SU-DHL-6 (cell line): ENCODE results near the gene NID2.

ENCODE experiments used
- H2AFZ ChIP-seq: fragments of 200-600 bp; sonication (generic); 2 replicates; pipeline ENCODE4 v1.6.1; 2014; ENCODE audit warnings: low read depth, mild to moderate bottlenecking, moderate library complexity, mixed read lengths, antibody characterized with exemption, low read length; ENCODE audit not compliant: severe bottlenecking
- H3F3A ChIP-seq: fragments of 200-600 bp; shearing (Covaris generic); 2 replicates; pipeline ENCODE4 v1.6.0; 2016; ENCODE audit warnings: antibody characterized with exemption, mild to moderate bottlenecking; ENCODE audit not compliant: insufficient read depth
- H3K27ac ChIP-seq: fragments of 200-600 bp; sonication (generic); 2 replicates; pipeline ENCODE4 v1.5.1; 2016; ENCODE audit warnings: low read depth, mild to moderate bottlenecking, low read length, moderate library complexity, mixed read lengths
- H3K27me3 ChIP-seq: fragments of 200-600 bp; sonication (generic), shearing (Covaris generic); 2 replicates; pipeline ENCODE4 v1.6.0; 2014; ENCODE audit warnings: mild to moderate bottlenecking, low read length
- H3K36me3 ChIP-seq: fragments of 200-600 bp; sonication (generic); 2 replicates; pipeline ENCODE4 v1.6.1; 2014; ENCODE audit warnings: mild to moderate bottlenecking, low read length, mixed read lengths
- H3K4me2 ChIP-seq: fragments of 300-600, 200-600 bp; shearing (Covaris generic), sonication (generic); 2 replicates; pipeline ENCODE4 v1.6.0; 2014; ENCODE audit warnings: low read length, low read depth, mild to moderate bottlenecking; ENCODE audit not compliant: poor library complexity, severe bottlenecking
- H3K4me3 ChIP-seq: fragments of 200-600 bp; sonication (generic); 2 replicates; pipeline ENCODE4 v1.5.1; 2014; ENCODE audit warnings: antibody characterized with exemption, low read length, mild to moderate bottlenecking, mixed read lengths; ENCODE audit not compliant: insufficient read depth, poor library complexity, severe bottlenecking
- H3K79me2 ChIP-seq: fragments of 200-600 bp; sonication (generic); 2 replicates; pipeline ENCODE4 v1.6.1; 2014; ENCODE audit warnings: mild to moderate bottlenecking, low read length, moderate library complexity; ENCODE audit not compliant: insufficient read depth
- H3K9ac ChIP-seq: fragments of 200-600 bp; sonication (generic); 2 replicates; pipeline ENCODE4 v1.7.0; 2014; ENCODE audit warnings: mild to moderate bottlenecking, low read length
- H3K9me2 ChIP-seq: fragments of 200-600 bp; sonication (generic); replicated peaks from 2 replicates; pipeline ENCODE4 v1.6.1; 2014; ENCODE audit warnings: low read length; ENCODE audit not compliant: insufficient read depth
- H3K9me3 ChIP-seq: fragments of 200-600 bp; sonication (generic); 2 replicates; pipeline ENCODE4 v1.6.1; 2014; ENCODE audit warnings: low read length, mixed read lengths; ENCODE audit not compliant: insufficient read depth
- H4K20me1 ChIP-seq: fragments of 200-600 bp; sonication (generic); 2 replicates; pipeline ENCODE4 v1.6.1; 2014; ENCODE audit warnings: low read depth, mild to moderate bottlenecking, antibody characterized with exemption, low read length, moderate library complexity, mixed read lengths
- EZH2phosphoT487 ChIP-seq: fragments of 200-600 bp; sonication (generic), shearing (Covaris generic); conservative IDR thresholded peaks from 2 replicates; pipeline ENCODE4 v1.6.1; 2018; ENCODE audit warnings: mild to moderate bottlenecking, antibody characterized with exemption, low read length, moderate library complexity, mixed read lengths
- TF ChIP-seq, protein P1 (sequence below): fragments of 200-600 bp; sonication (generic); IDR thresholded peaks from one replicate; pipeline ENCODE4 v1.5.1; 2017; ENCODE audit warnings: antibody characterized with exemption, mild to moderate bottlenecking, low read length, moderate library complexity; ENCODE audit not compliant: insufficient read depth, poor library complexity, severe bottlenecking

Gene NID2

GRCh38 chr14:52040598-52040997 lies 28.3 kb downstream of the NID2 start:
- H3K79me2 ChIP-seq = no peaks in the 10 kb centered on the region
- H3K4me3 ChIP-seq = no peak overlapping the region
- no peak overlapping the region for H2AFZ ChIP-seq
- no peaks in the 10 kb centered on the region for H3K36me3 ChIP-seq
- H3K27ac ChIP-seq = no peak overlapping the region
- TF ChIP-seq EZH2phosphoT487 = no peak
- TF ChIP-seq, protein P1, sequence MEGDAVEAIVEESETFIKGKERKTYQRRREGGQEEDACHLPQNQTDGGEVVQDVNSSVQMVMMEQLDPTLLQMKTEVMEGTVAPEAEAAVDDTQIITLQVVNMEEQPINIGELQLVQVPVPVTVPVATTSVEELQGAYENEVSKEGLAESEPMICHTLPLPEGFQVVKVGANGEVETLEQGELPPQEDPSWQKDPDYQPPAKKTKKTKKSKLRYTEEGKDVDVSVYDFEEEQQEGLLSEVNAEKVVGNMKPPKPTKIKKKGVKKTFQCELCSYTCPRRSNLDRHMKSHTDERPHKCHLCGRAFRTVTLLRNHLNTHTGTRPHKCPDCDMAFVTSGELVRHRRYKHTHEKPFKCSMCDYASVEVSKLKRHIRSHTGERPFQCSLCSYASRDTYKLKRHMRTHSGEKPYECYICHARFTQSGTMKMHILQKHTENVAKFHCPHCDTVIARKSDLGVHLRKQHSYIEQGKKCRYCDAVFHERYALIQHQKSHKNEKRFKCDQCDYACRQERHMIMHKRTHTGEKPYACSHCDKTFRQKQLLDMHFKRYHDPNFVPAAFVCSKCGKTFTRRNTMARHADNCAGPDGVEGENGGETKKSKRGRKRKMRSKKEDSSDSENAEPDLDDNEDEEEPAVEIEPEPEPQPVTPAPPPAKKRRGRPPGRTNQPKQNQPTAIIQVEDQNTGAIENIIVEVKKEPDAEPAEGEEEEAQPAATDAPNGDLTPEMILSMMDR = no peak
- 0 out of 2 replicates have a peak, but pooled peaks cover 5% of the 10 kb centered on the region for H3K9me3 ChIP-seq
- H4K20me1 ChIP-seq = no peaks in the 10 kb centered on the region
- no peak overlapping the region for H3K4me2 ChIP-seq
- no peaks in the 10 kb centered on the region for H3K27me3 ChIP-seq
- H3K9me2 ChIP-seq = no peaks in the 10 kb centered on the region
- no peak overlapping the region for H3K9ac ChIP-seq
- H3F3A ChIP-seq = no peaks in the 10 kb centered on the region

- no peak overlapping the region for H3K4me3 ChIP-seq
- H3K27ac ChIP-seq = no peak overlapping the region
- H3F3A ChIP-seq = no peaks in the 10 kb centered on the region
- no peak overlapping the region for H2AFZ ChIP-seq
- H3K9me3 ChIP-seq = 0 out of 2 replicates have a peak, but pooled peaks cover 5% of the 10 kb centered on the region
- TF ChIP-seq, protein P1 = no peak
- TF ChIP-seq EZH2phosphoT487 = no peak
- H3K79me2 ChIP-seq = no peaks in the 10 kb centered on the region
- H3K36me3 ChIP-seq = no peaks in the 10 kb centered on the region
- H3K4me2 ChIP-seq = no peak overlapping the region
- no peaks in the 10 kb centered on the region for H3K27me3 ChIP-seq
- H3K9me2 ChIP-seq = no peaks in the 10 kb centered on the region
- H3K9ac ChIP-seq = no peak overlapping the region
- no peaks in the 10 kb centered on the region for H4K20me1 ChIP-seq
These were observed 29.6 kb downstream of the NID2 start for GRCh38 chr14:52039124-52039815.

DNA sequence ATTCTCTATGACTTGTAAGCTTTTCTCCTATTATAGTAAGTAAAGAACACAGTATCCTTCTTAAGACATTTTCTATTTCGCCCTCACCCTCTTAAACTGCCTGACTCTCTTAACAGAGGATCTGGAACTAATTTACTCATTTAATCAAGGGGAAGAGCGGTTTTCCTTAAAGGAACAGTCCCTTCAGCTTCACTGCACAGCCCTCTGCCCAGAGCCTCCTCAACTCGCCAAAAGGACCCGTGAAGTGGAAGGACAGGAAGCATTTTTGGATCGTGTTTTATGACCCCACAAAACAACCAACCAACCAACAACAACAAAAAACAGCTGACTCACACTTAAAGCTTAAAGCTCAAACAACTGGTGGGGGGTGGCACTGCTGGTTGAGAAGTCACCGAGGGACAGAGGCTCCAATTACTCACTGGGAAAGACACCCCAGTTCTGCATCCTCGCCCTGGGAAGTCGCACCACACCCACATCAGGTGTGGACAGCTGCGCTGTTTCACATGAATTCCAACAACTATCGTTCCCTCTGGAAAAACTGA lies 35.7 kb downstream of the NID2 start:
- no peak overlapping the region for H3K27ac ChIP-seq
- no peak overlapping the region for H3K9ac ChIP-seq
- 0 out of 2 replicates have a peak, but pooled peaks cover 5% of the 10 kb centered on the region for H3K9me3 ChIP-seq

More for the DNA sequence above, 35.7 kb downstream of the NID2 start:
- no peaks in the 10 kb centered on the region for H4K20me1 ChIP-seq
- no peaks in the 10 kb centered on the region for H3F3A ChIP-seq
- no peak overlapping the region for H2AFZ ChIP-seq
- no peaks in the 10 kb centered on the region for H3K27me3 ChIP-seq
- H3K9me2 ChIP-seq = no peaks in the 10 kb centered on the region
- H3K36me3 ChIP-seq = no peaks in the 10 kb centered on the region
- no peaks in the 10 kb centered on the region for H3K79me2 ChIP-seq
- no peak overlapping the region for H3K4me2 ChIP-seq
- H3K4me3 ChIP-seq = no peak overlapping the region
- no peak for TF ChIP-seq EZH2phosphoT487
- TF ChIP-seq, protein P1 = no peak
